ENCODE data around the gene SBF2. TPM values are rescaled to one million over a fixed set of nuclear protein-coding genes. Genes with fewer than 3 reads are reported as not detected.
"Not testable (repeated sequence)": the region's sequence is repeated elsewhere in the genome, so short reads cannot be mapped to it uniquely, and the experiment has no call there.

SBF2 gene
- total and polyA plus RNA-seq, 3 donors from 2014 or later: 27.8 to 52.8 (median 48.7) TPM

- WGBS, 2 donors: 91 to 95% methylated on average over 4 of the region's 4 CpGs
- no peak for DNase-seq
- H3K4me1 ChIP-seq: peaks cover 3% of the 10 kb centered on the region
These were observed 198.4 kb downstream of the SBF2 start for GRCh38 chr11:10095412-10096208.

GRCh38 chr11:10092426-10092825, 201.6 kb downstream of the SBF2 start:
- Histone ChIP-seq H3K4me1 (peaks cover 3% of the 10 kb centered on the region), H3K27me3 (no peaks in the 10 kb centered on the region), H3K27ac (no peak overlapping the region), H3K4me3 (no peak overlapping the region), H3K36me3 (ENCODE audit: low read depth, missing control alignments) (no peaks in the 10 kb centered on the region), H3K9me3 (no peaks in the 10 kb centered on the region)
- intact Hi-C loops (cut with DNase I; ENCODE audit: low total_unique reads): no loop called here
- 92 to 94% methylated on average over 5 of the region's 5 CpGs for WGBS, 2 donors
- TF ChIP-seq CTCF (IDR thresholded peaks at IDR 0.05): no peak
- TF ChIP-seq POLR2A (IDR thresholded peaks at IDR 0.05): no peak
- no peak for DNase-seq

More at GRCh38 chr11:10095412-10096208, 198.4 kb downstream of the SBF2 start:
- Histone ChIP-seq H3K27ac (no peak overlapping the region), H3K9me3 (no peaks in the 10 kb centered on the region), H3K27me3 (no peaks in the 10 kb centered on the region), H3K36me3 (ENCODE audit: low read depth, missing control alignments) (no peaks in the 10 kb centered on the region), H3K4me3 (no peak overlapping the region)
- intact Hi-C loops (cut with DNase I; ENCODE audit: low total_unique reads): no loop called here
- no peak for TF ChIP-seq CTCF (IDR thresholded peaks at IDR 0.05)
- no peak for TF ChIP-seq POLR2A (IDR thresholded peaks at IDR 0.05)

GRCh38 chr11:10091314-10092045, 202.5 kb downstream of the SBF2 start:
- Histone ChIP-seq H3K4me1 (peaks cover 8% of the 10 kb centered on the region), H3K27ac (no peak overlapping the region), H3K27me3 (no peaks in the 10 kb centered on the region), H3K36me3 (ENCODE audit: low read depth, missing control alignments) (no peaks in the 10 kb centered on the region), H3K4me3 (no peak overlapping the region), H3K9me3 (no peaks in the 10 kb centered on the region)
- 52 to 55% methylated on average over 3 of the region's 3 CpGs for WGBS, 2 donors
- intact Hi-C loops (cut with DNase I; ENCODE audit: low total_unique reads): no loop called here
- no peak for TF ChIP-seq POLR2A (IDR thresholded peaks at IDR 0.05)
- no peak for TF ChIP-seq CTCF (IDR thresholded peaks at IDR 0.05)
- no peak for DNase-seq

GRCh38 chr11:10087923-10088225, 206.1 kb downstream of the SBF2 start:
- H3K4me3 ChIP-seq; intact Hi-C loops (cut with DNase I; ENCODE audit: low total_unique reads); H3K27ac ChIP-seq; H3K9me3 ChIP-seq; DNase-seq; H3K27me3 ChIP-seq; H3K4me1 ChIP-seq; H3K36me3 ChIP-seq (ENCODE audit: low read depth, missing control alignments): not testable (repeated sequence)
- WGBS, 2 donors: 63% methylated on average over 4 of the region's 4 CpGs

- 25 to 29% methylated on average over 1 of the region's 1 CpG for WGBS, 2 donors
- no peak overlapping the region for H3K4me3 ChIP-seq
- H3K9me3 ChIP-seq: no peaks in the 10 kb centered on the region
- H3K27me3 ChIP-seq: no peaks in the 10 kb centered on the region
- peak overlapping the region in 1 of 2 donors; percentile 7 for H3K27ac ChIP-seq
- H3K36me3 ChIP-seq (ENCODE audit: low read depth, missing control alignments): no peaks in the 10 kb centered on the region
- no peak for DNase-seq
- peaks cover 8% of the 10 kb centered on the region for H3K4me1 ChIP-seq
- intact Hi-C loops (cut with DNase I; ENCODE audit: low total_unique reads): no loop called here
- TF ChIP-seq POLR2A (IDR thresholded peaks at IDR 0.05): no peak
- TF ChIP-seq CTCF (IDR thresholded peaks at IDR 0.05): no peak
These were observed 206.7 kb downstream of the SBF2 start for GRCh38 chr11:10087186-10087922.
